Neural cell (in vitro differentiated cells): ENCODE results near the gene PAWR. TPM values are rescaled to one million over a fixed set of nuclear protein-coding genes. Genes with fewer than 3 reads are reported as not detected.

ENCODE experiments used
- H2AFZ ChIP-seq: fragments of 200-600, 300-800 bp; sonication (generic), shearing (Covaris generic); 2 replicates; pipeline ENCODE4 v1.6.0; 2014; ENCODE audit warnings: low read depth, mild to moderate bottlenecking, antibody characterized with exemption, low read length, moderate library complexity
- H3F3A ChIP-seq: fragments of 200-600 bp; shearing (Covaris generic); 2 replicates; pipeline ENCODE4 v1.6.1; 2016; ENCODE audit warnings: mild to moderate bottlenecking, moderate library complexity, mixed read lengths, antibody characterized with exemption, low read length; ENCODE audit not compliant: insufficient read depth, poor library complexity, severe bottlenecking
- H3K27ac ChIP-seq: fragments of 200-600, 300-800 bp; sonication (generic), shearing (Covaris generic); 2 replicates; pipeline ENCODE4 v1.5.1; 2014; ENCODE audit warnings: mild to moderate bottlenecking, low read length, moderate library complexity
- H3K27me3 ChIP-seq: fragments of 300-800, 200-600 bp; sonication (generic), shearing (Covaris generic); 2 replicates; pipeline ENCODE4 v1.6.0; 2014; ENCODE audit warnings: mild to moderate bottlenecking, low read depth, low read length, moderate library complexity; ENCODE audit not compliant: insufficient read depth
- H3K36me3 ChIP-seq: fragments of 300-800, 200-600 bp; sonication (generic), shearing (Covaris generic); 2 replicates; pipeline ENCODE4 v1.5.1; 2014; ENCODE audit warnings: mild to moderate bottlenecking, antibody characterized with exemption, low read length, moderate library complexity; ENCODE audit not compliant: insufficient read depth
- H3K4me2 ChIP-seq: fragments of 300-800, 200-600 bp; sonication (generic), shearing (Covaris generic); 2 replicates; pipeline ENCODE4 v1.6.0; 2014; ENCODE audit warnings: mild to moderate bottlenecking, low read length
- H3K4me3 ChIP-seq: fragments of 300-800, 200-600 bp; sonication (generic), shearing (Covaris generic); 2 replicates; pipeline ENCODE4 v1.5.1; 2014; ENCODE audit warnings: mild to moderate bottlenecking, low read length, moderate library complexity
- H3K79me2 ChIP-seq: fragments of 200-600 bp; shearing (Covaris generic); replicated peaks from 2 replicates; pipeline ENCODE4 v1.6.0; 2014; ENCODE audit warnings: mild to moderate bottlenecking, low read length, moderate library complexity; ENCODE audit not compliant: insufficient read depth
- H3K9ac ChIP-seq: fragments of 300-800, 200-600 bp; sonication (generic), shearing (Covaris generic); 2 replicates; pipeline ENCODE4 v1.6.1; 2016; ENCODE audit warnings: mild to moderate bottlenecking, low read length, mixed read lengths
- H3K9me2 ChIP-seq: fragments of 200-600 bp; shearing (Covaris generic); 2 replicates; pipeline ENCODE4 v1.6.1; 2016; ENCODE audit warnings: mild to moderate bottlenecking, low read length, mixed read lengths; ENCODE audit not compliant: insufficient read depth
- H3K9me3 ChIP-seq: fragments of 200-600, 300-800 bp; sonication (generic), shearing (Covaris generic); 2 replicates; pipeline ENCODE4 v1.6.1; 2016; ENCODE audit warnings: mild to moderate bottlenecking, mixed run types, low read length, moderate library complexity, mixed read lengths
- H4K20me1 ChIP-seq: fragments of 200-600 bp; shearing (Covaris generic); 2 replicates; pipeline ENCODE4 v1.6.1; 2016; ENCODE audit warnings: mild to moderate bottlenecking, mixed run types; ENCODE audit not compliant: insufficient read depth
- EP300 ChIP-seq: fragments of 450-650 bp; conservative IDR thresholded peaks from 2 replicates; pipeline ENCODE4 v1.6.1; 2014; ENCODE audit warnings: antibody characterized with exemption, mild to moderate bottlenecking, moderate library complexity; ENCODE audit not compliant: poor library complexity, severe bottlenecking
- EZH2 ChIP-seq: fragments of 200-600, 300-800 bp; shearing (Covaris generic), sonication (generic); IDR thresholded peaks from 2 replicates; pipeline ENCODE4 v1.6.1; 2014; ENCODE audit warnings: antibody characterized with exemption, low read length, borderline replicate concordance, mild to moderate bottlenecking; ENCODE audit not compliant: insufficient read depth, poor library complexity, severe bottlenecking
- MXI1 ChIP-seq: fragments of 450-650 bp; conservative IDR thresholded peaks from 2 replicates; pipeline ENCODE4 v1.6.1; 2014; ENCODE audit warnings: antibody characterized with exemption, mild to moderate bottlenecking; ENCODE audit not compliant: poor library complexity, severe bottlenecking
- POLR2AphosphoS5 ChIP-seq: IDR thresholded peaks from 2 replicates; pipeline ENCODE4 v1.6.1; 2012
- RAD21 ChIP-seq: fragments of 450-650 bp; conservative IDR thresholded peaks from 2 replicates; pipeline ENCODE4 v1.6.1; 2014; ENCODE audit warnings: antibody characterized with exemption, mild to moderate bottlenecking, moderate library complexity
- REST ChIP-seq: IDR thresholded peaks from 2 replicates; pipeline ENCODE4 v1.6.1; 2012; ENCODE audit warnings: borderline replicate concordance
- SMC3 ChIP-seq: fragments of 450-650 bp; conservative IDR thresholded peaks from 2 replicates; pipeline ENCODE4 v1.6.1; 2014; ENCODE audit warnings: antibody characterized with exemption, mild to moderate bottlenecking, moderate library complexity; ENCODE audit not compliant: poor library complexity
- TAF1 ChIP-seq: IDR thresholded peaks from 2 replicates; pipeline ENCODE4 v1.6.1; 2012; ENCODE audit warnings: low read depth
- polyA plus RNA-seq: library from polyadenylated mRNA; depleted of rRNA; stranded (reverse); fragments of >200 nt; gene quantifications from 2 replicates; pipeline ENCODE4 v1.2.3, GENCODE V29; 2014
- TF ChIP-seq, protein P1 (sequence below): fragments of 450-650 bp; IDR thresholded peaks from 2 replicates; pipeline ENCODE4 v1.5.1; 2014; ENCODE audit warnings: antibody characterized with exemption, mild to moderate bottlenecking, moderate library complexity; ENCODE audit not compliant: poor library complexity, severe bottlenecking

PAWR gene
- polyA plus RNA-seq, 1 donor from 2014 or later = 13.4 TPM

- H3K4me3 ChIP-seq = no peak overlapping the region
- H3K9ac ChIP-seq = no peak overlapping the region
- H4K20me1 ChIP-seq = no peaks in the 10 kb centered on the region
- no peaks in the 10 kb centered on the region for H3K27me3 ChIP-seq
- no peaks in the 10 kb centered on the region for H3K9me2 ChIP-seq
- no peaks in the 10 kb centered on the region for H3K9me3 ChIP-seq
- H2AFZ ChIP-seq = no peak overlapping the region
- no peaks in the 10 kb centered on the region for H3K79me2 ChIP-seq
- no peaks in the 10 kb centered on the region for H3K36me3 ChIP-seq
- no peak overlapping the region for H3K27ac ChIP-seq
- no peaks in the 10 kb centered on the region for H3F3A ChIP-seq
- H3K4me2 ChIP-seq = no peak overlapping the region
- TF ChIP-seq EP300 (no peak), TAF1 (no peak), REST (no peak), SMC3 (no peak), MXI1 (no peak), RAD21 (no peak), POLR2AphosphoS5 (no peak), EZH2 (no peak)
- TF ChIP-seq, protein P1, sequence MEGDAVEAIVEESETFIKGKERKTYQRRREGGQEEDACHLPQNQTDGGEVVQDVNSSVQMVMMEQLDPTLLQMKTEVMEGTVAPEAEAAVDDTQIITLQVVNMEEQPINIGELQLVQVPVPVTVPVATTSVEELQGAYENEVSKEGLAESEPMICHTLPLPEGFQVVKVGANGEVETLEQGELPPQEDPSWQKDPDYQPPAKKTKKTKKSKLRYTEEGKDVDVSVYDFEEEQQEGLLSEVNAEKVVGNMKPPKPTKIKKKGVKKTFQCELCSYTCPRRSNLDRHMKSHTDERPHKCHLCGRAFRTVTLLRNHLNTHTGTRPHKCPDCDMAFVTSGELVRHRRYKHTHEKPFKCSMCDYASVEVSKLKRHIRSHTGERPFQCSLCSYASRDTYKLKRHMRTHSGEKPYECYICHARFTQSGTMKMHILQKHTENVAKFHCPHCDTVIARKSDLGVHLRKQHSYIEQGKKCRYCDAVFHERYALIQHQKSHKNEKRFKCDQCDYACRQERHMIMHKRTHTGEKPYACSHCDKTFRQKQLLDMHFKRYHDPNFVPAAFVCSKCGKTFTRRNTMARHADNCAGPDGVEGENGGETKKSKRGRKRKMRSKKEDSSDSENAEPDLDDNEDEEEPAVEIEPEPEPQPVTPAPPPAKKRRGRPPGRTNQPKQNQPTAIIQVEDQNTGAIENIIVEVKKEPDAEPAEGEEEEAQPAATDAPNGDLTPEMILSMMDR = no peak
Measured at GRCh38 chr12:79549531-79550271, 141.1 kb downstream of the PAWR start.

GRCh38 chr12:79548610-79548924, 142.2 kb downstream of the PAWR start:
- Histone ChIP-seq H3K27ac (no peak overlapping the region), H3K27me3 (no peaks in the 10 kb centered on the region), H3K4me3 (no peak overlapping the region), H4K20me1 (no peaks in the 10 kb centered on the region), H3K9me3 (no peaks in the 10 kb centered on the region), H3K4me2 (no peak overlapping the region), H3F3A (no peaks in the 10 kb centered on the region), H3K36me3 (no peaks in the 10 kb centered on the region), H2AFZ (no peak overlapping the region), H3K79me2 (no peaks in the 10 kb centered on the region), H3K9me2 (no peaks in the 10 kb centered on the region), H3K9ac (no peak overlapping the region)
- TF ChIP-seq TAF1 (no peak), EP300 (no peak), MXI1 (no peak)
- TF ChIP-seq, protein P1 = no peak
